HepG2 (cell line): ENCODE results near the gene ZCCHC10. TPM values are rescaled to one million over a fixed set of nuclear protein-coding genes. Genes with fewer than 3 reads are reported as not detected.

Source experiments
- ATF7 ChIP-seq, 2 experiments: fragments of 450-650 bp in 1 of 2; sonication (generic) in 1 of 2; formaldehyde crosslinking in 1 of 2; IDR thresholded peaks; 2 replicates each; pipeline versions ENCODE4 v1.4.0 to v1.6.1; 2016 to 2020; ENCODE audit warnings: antibody characterized with exemption in 1 of 2, mild to moderate bottlenecking in 1 of 2, missing genetic modification reagents in 1 of 2
- CBFB ChIP-seq: sonication (generic); formaldehyde crosslinking; IDR thresholded peaks from 2 replicates; pipeline ENCODE4 v1.4.0; 2020; ENCODE audit warnings: missing genetic modification reagents
- FOXK1 ChIP-seq: sonication (generic); formaldehyde crosslinking; IDR thresholded peaks from 2 replicates; pipeline ENCODE4 v1.4.0; 2020; ENCODE audit warnings: low read depth, missing genetic modification reagents, borderline replicate concordance
- MAFG ChIP-seq: sonication (generic); formaldehyde crosslinking; IDR thresholded peaks from 2 replicates; pipeline ENCODE4 v1.5.1; 2020; ENCODE audit warnings: mild to moderate bottlenecking, missing genetic modification reagents
- MED8 ChIP-seq: sonication (generic); formaldehyde crosslinking; IDR thresholded peaks from 2 replicates; pipeline ENCODE4 v1.8.1; 2023; ENCODE audit warnings: mild to moderate bottlenecking, missing genetic modification reagents; ENCODE audit not compliant: insufficient replicate concordance
- MTA3 ChIP-seq: sonication (generic); formaldehyde crosslinking; IDR thresholded peaks from 2 replicates; pipeline ENCODE4 v1.4.0; 2020; ENCODE audit warnings: missing genetic modification reagents
- MXD4 ChIP-seq: IDR thresholded peaks from 2 replicates; pipeline ENCODE4 v1.6.1; 2016; ENCODE audit warnings: mild to moderate bottlenecking, missing biosample characterization, missing genetic modification reagents
- NFAT5 ChIP-seq: sonication (generic); formaldehyde crosslinking; IDR thresholded peaks from 2 replicates; pipeline ENCODE4 v1.4.0; 2020; ENCODE audit warnings: missing genetic modification reagents
- PHF8 ChIP-seq: sonication (generic); formaldehyde crosslinking; IDR thresholded peaks from 2 replicates; pipeline ENCODE4 v1.5.0; 2020; ENCODE audit warnings: missing genetic modification reagents
- SALL1 ChIP-seq: sonication (generic); formaldehyde crosslinking; IDR thresholded peaks from 2 replicates; pipeline ENCODE4 v1.8.0; 2022; ENCODE audit warnings: mild to moderate bottlenecking, missing genetic modification reagents
- TBP ChIP-seq: sonication (generic); formaldehyde crosslinking; IDR thresholded peaks from 2 replicates; pipeline ENCODE4 v1.5.0; 2020; ENCODE audit warnings: missing genetic modification reagents
- TEF ChIP-seq: sonication (generic); formaldehyde crosslinking; IDR thresholded peaks from 2 replicates; pipeline ENCODE4 v1.5.0; 2020; ENCODE audit warnings: missing genetic modification reagents
- TFE3 ChIP-seq: IDR thresholded peaks from 2 replicates; pipeline ENCODE4 v1.6.1; 2016
- ZFP36 ChIP-seq: fragments of 150-350 bp; IDR thresholded peaks from 2 replicates; pipeline ENCODE4 v1.6.1; 2018; ENCODE audit warnings: borderline replicate concordance, low read length, low read depth; ENCODE audit not compliant: partially characterized antibody
- ZMAT5 ChIP-seq: sonication (generic); formaldehyde crosslinking; IDR thresholded peaks from 2 replicates; pipeline ENCODE4 v1.5.0; 2020; ENCODE audit warnings: mild to moderate bottlenecking, low read depth, missing genetic modification reagents, borderline replicate concordance
- ZNF136 ChIP-seq: sonication (generic); formaldehyde crosslinking; IDR thresholded peaks from 2 replicates; pipeline ENCODE4 v1.8.1; 2022; ENCODE audit warnings: low read depth, mild to moderate bottlenecking, moderate library complexity, missing genetic modification reagents
- ZNF317 ChIP-seq: sonication (generic); formaldehyde crosslinking; IDR thresholded peaks from 2 replicates; pipeline ENCODE4 v1.5.0; 2020; ENCODE audit warnings: mild to moderate bottlenecking, missing genetic modification reagents
- ZNF326 ChIP-seq: sonication (generic); formaldehyde crosslinking; IDR thresholded peaks from 2 replicates; pipeline ENCODE4 v1.4.0; 2020; ENCODE audit warnings: missing genetic modification reagents, borderline replicate concordance
- ZSCAN25 ChIP-seq: sonication (generic); formaldehyde crosslinking; IDR thresholded peaks from 2 replicates; pipeline ENCODE4 v1.8.0; 2022; ENCODE audit warnings: mild to moderate bottlenecking, missing genetic modification reagents
- polyA plus RNA-seq, 8 experiments: library from polyadenylated mRNA; depleted of rRNA in 3 of 8; stranded (reverse) in 7 of 8; unstranded in 1 of 8; fragments of >200 nt; fragmentation: Illumina TruSeq in 4 of 8; extraction: Trizol in 4 of 8; gene quantifications; 2 replicates each; pipeline versions ENCODE4 v1.2.1 to v1.2.3, GENCODE V29; 2011 to 2016; ENCODE audit warnings: low read depth in 4 of 8, missing spikeins in 1 of 8, mixed read lengths in 1 of 8; ENCODE audit not compliant: insufficient read depth in 1 of 8
- total RNA-seq, 5 experiments: library from RNA; depleted of rRNA; stranded (reverse); fragments of >200 nt; fragmentation: Illumina TruSeq; extraction: Trizol; gene quantifications; 2 replicates each; pipeline ENCODE4 v1.2.3, GENCODE V29; 2016; ENCODE audit warnings: low read depth in 1 of 5
- TF ChIP-seq, protein P1 (sequence below): sonication (generic); formaldehyde crosslinking; IDR thresholded peaks from 2 replicates; pipeline ENCODE4 v1.4.0; 2020; ENCODE audit warnings: missing genetic modification reagents

ZCCHC10 gene
- total and polyA plus RNA-seq, 2 of the 13 experiments (the other 11 are each of a cell fraction or from before 2014, with no cell fraction given) = 40.7 to 48.2 TPM

DNA sequence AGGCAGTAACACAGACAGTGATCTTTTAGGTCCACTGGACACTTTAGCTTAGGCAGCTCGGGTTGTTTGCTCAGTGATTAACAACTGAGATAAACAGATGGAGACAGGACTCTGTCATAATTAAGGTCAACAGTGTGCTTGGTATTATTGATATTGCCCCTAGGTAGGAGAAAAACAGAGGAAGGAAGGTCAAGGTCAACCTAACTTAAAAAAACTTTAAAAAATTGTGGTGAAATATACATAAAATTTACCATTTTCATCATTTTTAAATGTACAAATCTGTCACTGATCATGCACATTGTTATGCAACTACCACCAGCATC is 23.3 kb upstream of the ZCCHC10 start (continued):
- TF ChIP-seq, protein P1, sequence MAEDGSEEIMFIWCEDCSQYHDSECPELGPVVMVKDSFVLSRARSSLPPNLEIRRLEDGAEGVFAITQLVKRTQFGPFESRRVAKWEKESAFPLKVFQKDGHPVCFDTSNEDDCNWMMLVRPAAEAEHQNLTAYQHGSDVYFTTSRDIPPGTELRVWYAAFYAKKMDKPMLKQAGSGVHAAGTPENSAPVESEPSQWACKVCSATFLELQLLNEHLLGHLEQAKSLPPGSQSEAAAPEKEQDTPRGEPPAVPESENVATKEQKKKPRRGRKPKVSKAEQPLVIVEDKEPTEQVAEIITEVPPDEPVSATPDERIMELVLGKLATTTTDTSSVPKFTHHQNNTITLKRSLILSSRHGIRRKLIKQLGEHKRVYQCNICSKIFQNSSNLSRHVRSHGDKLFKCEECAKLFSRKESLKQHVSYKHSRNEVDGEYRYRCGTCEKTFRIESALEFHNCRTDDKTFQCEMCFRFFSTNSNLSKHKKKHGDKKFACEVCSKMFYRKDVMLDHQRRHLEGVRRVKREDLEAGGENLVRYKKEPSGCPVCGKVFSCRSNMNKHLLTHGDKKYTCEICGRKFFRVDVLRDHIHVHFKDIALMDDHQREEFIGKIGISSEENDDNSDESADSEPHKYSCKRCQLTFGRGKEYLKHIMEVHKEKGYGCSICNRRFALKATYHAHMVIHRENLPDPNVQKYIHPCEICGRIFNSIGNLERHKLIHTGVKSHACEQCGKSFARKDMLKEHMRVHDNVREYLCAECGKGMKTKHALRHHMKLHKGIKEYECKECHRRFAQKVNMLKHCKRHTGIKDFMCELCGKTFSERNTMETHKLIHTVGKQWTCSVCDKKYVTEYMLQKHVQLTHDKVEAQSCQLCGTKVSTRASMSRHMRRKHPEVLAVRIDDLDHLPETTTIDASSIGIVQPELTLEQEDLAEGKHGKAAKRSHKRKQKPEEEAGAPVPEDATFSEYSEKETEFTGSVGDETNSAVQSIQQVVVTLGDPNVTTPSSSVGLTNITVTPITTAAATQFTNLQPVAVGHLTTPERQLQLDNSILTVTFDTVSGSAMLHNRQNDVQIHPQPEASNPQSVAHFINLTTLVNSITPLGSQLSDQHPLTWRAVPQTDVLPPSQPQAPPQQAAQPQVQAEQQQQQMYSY (CRISPR knock-in tag) = no peak
- TF ChIP-seq ZSCAN25 (CRISPR knock-in tag) (no peak; the same call in 1 of the 2 replicates), TFE3 (CRISPR knock-in tag) (peak; percentile 50), PHF8 (CRISPR knock-in tag) (no peak), ZNF136 (CRISPR knock-in tag) (no peak), ZMAT5 (CRISPR knock-in tag) (no peak), MXD4 (CRISPR knock-in tag) (peak; percentile 50; the same call in 1 of the 2 replicates), NFAT5 (no peak), MAFG (CRISPR knock-in tag) (no peak), ZNF326 (CRISPR knock-in tag) (no peak), TBP (CRISPR knock-in tag) (no peak), MTA3 (CRISPR knock-in tag) (no peak), ZFP36 (no peak), ATF7 (IDR thresholded peaks at IDR 0.05) (no peak), ATF7 (CRISPR knock-in tag; IDR thresholded peaks at IDR 0.05) (no peak), ZNF317 (CRISPR knock-in tag) (no peak), MED8 (no peak), CBFB (CRISPR knock-in tag) (no peak), SALL1 (CRISPR knock-in tag) (peak; percentile 91; the same call in 1 of the 2 replicates), FOXK1 (CRISPR knock-in tag) (peak; percentile 76), TEF (CRISPR knock-in tag) (peak; percentile 40; the same call in 1 of the 2 replicates)
